Smooth muscle cell (in vitro differentiated cells): Measurements from ENCODE around the gene SORBS2. TPM values are rescaled to one million over a fixed set of nuclear protein-coding genes. Genes with fewer than 3 reads are reported as not detected.

Experiments used
- DNase-seq: peaks from one replicate; lab custom pipeline; 2025; ENCODE audit not compliant: unreplicated experiment; lab: John Stamatoyannopoulos, UW
- H2AFZ ChIP-seq: fragments of 200-600 bp; sonication (generic); 2 replicates; pipeline ENCODE4 v1.6.0; 2016; ENCODE audit warnings: antibody characterized with exemption, low read depth, mild to moderate bottlenecking
- H3F3A ChIP-seq: fragments of 200-600 bp; sonication (generic); 2 replicates; pipeline ENCODE4 v1.6.0; 2017; ENCODE audit warnings: antibody characterized with exemption, low read depth
- H3K27ac ChIP-seq: fragments of 200-600 bp; sonication (generic); 2 replicates; pipeline ENCODE4 v1.5.1; 2016; ENCODE audit warnings: low read depth, mild to moderate bottlenecking
- H3K27me3 ChIP-seq: fragments of 200-600 bp; sonication (generic); 2 replicates; pipeline ENCODE4 v1.6.1; 2016; ENCODE audit warnings: low read depth, mild to moderate bottlenecking
- H3K36me3 ChIP-seq: fragments of 200-600 bp; sonication (generic); 2 replicates; pipeline ENCODE4 v1.5.1; 2016; ENCODE audit warnings: low read depth
- H3K4me1 ChIP-seq: fragments of 200-600 bp; sonication (generic); 2 replicates; pipeline ENCODE4 v1.5.1; 2016; ENCODE audit warnings: low read depth
- H3K4me2 ChIP-seq: fragments of 200-600 bp; sonication (generic); 2 replicates; pipeline ENCODE4 v1.6.0; 2016; ENCODE audit warnings: mild to moderate bottlenecking
- H3K4me3 ChIP-seq: fragments of 200-600 bp; sonication (generic); 2 replicates; pipeline ENCODE4 v1.5.1; 2016; ENCODE audit warnings: mild to moderate bottlenecking
- H3K79me2 ChIP-seq: fragments of 200-600 bp; sonication (generic); 2 replicates; pipeline ENCODE4 v1.6.0; 2016; ENCODE audit warnings: low read depth, mild to moderate bottlenecking
- H3K9ac ChIP-seq: fragments of 200-600 bp; sonication (generic); 2 replicates; pipeline ENCODE4 v1.6.0; 2016; ENCODE audit warnings: low read depth
- H3K9me3 ChIP-seq: fragments of 200-600 bp; sonication (generic); replicated peaks from 2 replicates; pipeline ENCODE4 v1.5.1; 2016; ENCODE audit warnings: low read depth
- H4K20me1 ChIP-seq: fragments of 200-600 bp; sonication (generic); 2 replicates; pipeline ENCODE4 v1.6.0; 2016; ENCODE audit warnings: low read depth
- WGBS: methylation state at CpG from one replicate; pipeline ENCODE4 v1.1.7; 2016; ENCODE audit warnings: low lambda C conversion rate; 5-methylcytosine and 5-hydroxymethylcytosine counted together
- polyA plus RNA-seq: library from polyadenylated mRNA; unstranded; fragments of >200 nt; fragmentation: Nextera tagmentation; extraction: Ambion mirVana; gene quantifications from 2 replicates; pipeline ENCODE4 v1.2.1, GENCODE V29; 2016
- total RNA-seq: library from RNA; depleted of rRNA; stranded (reverse); fragments of >200 nt; gene quantifications from 2 replicates; pipeline ENCODE4 v1.2.3, GENCODE V29; 2014
- TF ChIP-seq, protein P1 (sequence below): fragments of 200-600 bp; sonication (generic); IDR thresholded peaks from 2 replicates; pipeline ENCODE4 v1.5.1; 2017; ENCODE audit warnings: borderline replicate concordance, mild to moderate bottlenecking, antibody characterized with exemption; ENCODE audit not compliant: insufficient read depth, poor library complexity, severe bottlenecking

Gene SORBS2
- total and polyA plus RNA-seq, 2 experiments from 2014 or later, result 9.0 to 36.6 TPM

DNA sequence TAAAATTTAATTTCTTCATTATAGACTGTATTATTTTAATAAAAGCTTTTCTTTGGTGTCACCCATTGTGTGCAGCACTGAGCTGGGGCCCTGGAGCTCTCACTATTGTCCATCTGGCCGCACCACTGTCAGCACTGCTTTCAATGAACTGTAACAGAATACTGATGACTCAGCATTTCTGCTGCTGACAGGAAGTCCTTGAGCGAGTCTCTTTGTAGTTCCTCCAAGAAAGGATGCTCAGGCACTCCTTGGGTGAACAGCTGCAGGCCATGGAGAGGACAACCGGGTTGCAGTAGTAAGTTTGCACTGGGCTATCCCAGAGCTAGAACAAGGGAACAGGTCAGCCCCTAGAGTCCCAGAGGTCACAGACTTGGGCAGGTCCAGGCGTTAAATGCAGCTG lies 81.6 kb downstream of the SORBS2 start:
- Histone ChIP-seq H3K27ac (no peak overlapping the region), H3K9ac (no peak overlapping the region), H3K36me3 (no peaks in the 10 kb centered on the region), H3K4me3 (no peak overlapping the region), H3F3A (no peaks in the 10 kb centered on the region), H4K20me1 (no peaks in the 10 kb centered on the region), H2AFZ (no peak overlapping the region), H3K9me3 (no peaks in the 10 kb centered on the region), H3K79me2 (no peaks in the 10 kb centered on the region), H3K4me2 (no peak overlapping the region), H3K4me1 (peaks cover 8% of the 10 kb centered on the region), H3K27me3 (no peaks in the 10 kb centered on the region)
- WGBS, result 89% methylated on average over 4 of the region's 4 CpGs
- TF ChIP-seq, protein P1, sequence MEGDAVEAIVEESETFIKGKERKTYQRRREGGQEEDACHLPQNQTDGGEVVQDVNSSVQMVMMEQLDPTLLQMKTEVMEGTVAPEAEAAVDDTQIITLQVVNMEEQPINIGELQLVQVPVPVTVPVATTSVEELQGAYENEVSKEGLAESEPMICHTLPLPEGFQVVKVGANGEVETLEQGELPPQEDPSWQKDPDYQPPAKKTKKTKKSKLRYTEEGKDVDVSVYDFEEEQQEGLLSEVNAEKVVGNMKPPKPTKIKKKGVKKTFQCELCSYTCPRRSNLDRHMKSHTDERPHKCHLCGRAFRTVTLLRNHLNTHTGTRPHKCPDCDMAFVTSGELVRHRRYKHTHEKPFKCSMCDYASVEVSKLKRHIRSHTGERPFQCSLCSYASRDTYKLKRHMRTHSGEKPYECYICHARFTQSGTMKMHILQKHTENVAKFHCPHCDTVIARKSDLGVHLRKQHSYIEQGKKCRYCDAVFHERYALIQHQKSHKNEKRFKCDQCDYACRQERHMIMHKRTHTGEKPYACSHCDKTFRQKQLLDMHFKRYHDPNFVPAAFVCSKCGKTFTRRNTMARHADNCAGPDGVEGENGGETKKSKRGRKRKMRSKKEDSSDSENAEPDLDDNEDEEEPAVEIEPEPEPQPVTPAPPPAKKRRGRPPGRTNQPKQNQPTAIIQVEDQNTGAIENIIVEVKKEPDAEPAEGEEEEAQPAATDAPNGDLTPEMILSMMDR, result no peak
- no peak for DNase-seq

DNA sequence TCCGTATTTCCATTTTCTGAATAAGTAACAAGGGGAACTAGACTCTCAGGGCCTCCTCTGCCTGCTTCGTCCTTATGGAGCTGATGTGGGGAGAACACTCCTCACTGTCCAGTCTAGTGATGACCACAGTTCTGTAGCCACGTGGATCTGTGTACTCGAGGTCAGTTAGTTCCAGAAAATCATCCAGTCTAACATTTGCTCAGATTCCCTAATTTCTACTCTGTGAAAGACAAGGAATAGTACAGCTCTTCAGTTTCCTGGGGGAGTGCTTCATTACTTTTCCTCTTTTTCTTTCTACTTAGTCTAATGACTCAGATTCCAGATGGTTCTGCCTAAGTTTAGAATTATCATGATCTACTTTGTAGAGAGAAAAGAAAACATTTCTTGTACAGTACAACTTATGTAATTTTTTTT lies 82.6 kb downstream of the SORBS2 start:
- H3K27me3 ChIP-seq, result no peaks in the 10 kb centered on the region
- TF ChIP-seq, protein P1, result no peak
- H3K9ac ChIP-seq, result no peak overlapping the region
- H3F3A ChIP-seq, result no peaks in the 10 kb centered on the region
- H3K9me3 ChIP-seq, result no peaks in the 10 kb centered on the region
- H3K79me2 ChIP-seq, result no peaks in the 10 kb centered on the region
- H3K4me1 ChIP-seq, result peaks cover 8% of the 10 kb centered on the region
- no peak overlapping the region for H3K4me3 ChIP-seq
- H3K27ac ChIP-seq, result no peak overlapping the region
- no peak overlapping the region for H3K4me2 ChIP-seq
- no peak for DNase-seq
- no peaks in the 10 kb centered on the region for H3K36me3 ChIP-seq
- H2AFZ ChIP-seq, result no peak overlapping the region
- H4K20me1 ChIP-seq, result no peaks in the 10 kb centered on the region
- WGBS, result 94% methylated on average over 4 of the region's 4 CpGs

DNA sequence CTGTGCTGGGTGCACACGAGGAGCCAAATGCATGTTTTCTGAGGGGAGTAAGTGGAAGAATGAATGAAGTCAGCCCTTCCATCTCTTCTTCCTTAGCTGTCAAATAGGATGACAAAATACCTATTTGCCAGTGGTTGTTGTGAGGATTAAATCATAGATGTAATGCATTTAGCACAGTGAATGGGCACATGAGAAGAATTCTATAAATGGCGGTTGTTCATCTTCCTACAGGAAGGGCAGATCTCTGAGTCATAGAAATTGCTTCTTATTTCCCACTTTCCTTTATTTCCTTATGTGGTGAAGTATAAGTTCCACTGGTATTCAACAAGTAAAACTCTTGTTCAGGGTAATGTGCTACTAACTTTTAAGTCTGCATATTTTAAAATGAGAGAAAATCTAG lies 83.1 kb downstream of the SORBS2 start:
- H3F3A ChIP-seq, result no peaks in the 10 kb centered on the region
- H3K4me3 ChIP-seq, result no peak overlapping the region
- no peaks in the 10 kb centered on the region for H3K27me3 ChIP-seq
- H3K36me3 ChIP-seq, result no peaks in the 10 kb centered on the region
- H3K79me2 ChIP-seq, result no peaks in the 10 kb centered on the region
- DNase-seq, result no peak
- no peak overlapping the region for H2AFZ ChIP-seq
- no peak overlapping the region for H3K4me2 ChIP-seq
- WGBS, result 94% methylated on average over 2 of the region's 2 CpGs
- no peaks in the 10 kb centered on the region for H4K20me1 ChIP-seq
- H3K9me3 ChIP-seq, result no peaks in the 10 kb centered on the region
- H3K9ac ChIP-seq, result no peak overlapping the region
- TF ChIP-seq, protein P1, result no peak
- H3K27ac ChIP-seq, result no peak overlapping the region
- peaks cover 8% of the 10 kb centered on the region for H3K4me1 ChIP-seq

DNA sequence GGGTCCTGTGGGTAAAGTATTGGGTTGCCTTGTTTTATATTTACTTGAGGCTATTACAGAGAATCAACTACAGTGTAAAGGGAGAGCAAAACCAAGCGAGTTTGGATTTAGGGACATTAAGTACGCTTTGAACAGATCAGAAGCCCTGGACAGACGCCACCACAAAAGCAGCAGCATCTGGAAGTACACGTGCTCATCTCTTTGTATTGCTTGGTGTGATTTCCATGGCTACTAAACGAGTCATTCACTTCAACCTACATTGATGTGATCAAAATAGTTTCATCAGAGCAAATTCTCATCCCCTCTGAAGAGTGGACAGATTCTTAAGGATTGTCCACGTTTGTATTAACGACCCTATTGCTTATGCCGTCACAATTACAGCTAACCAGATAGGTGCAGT lies 85.1 kb downstream of the SORBS2 start:
- H3K9me3 ChIP-seq, result no peaks in the 10 kb centered on the region
- H2AFZ ChIP-seq, result no peak overlapping the region
- 83% methylated on average over 8 of the region's 8 CpGs for WGBS
- no peak for DNase-seq
- H3K27ac ChIP-seq, result no peak overlapping the region
- H3K4me3 ChIP-seq, result no peak overlapping the region
- no peaks in the 10 kb centered on the region for H3K36me3 ChIP-seq
- no peaks in the 10 kb centered on the region for H3K79me2 ChIP-seq
- H3K9ac ChIP-seq, result no peak overlapping the region
- peaks cover 8% of the 10 kb centered on the region for H3K4me1 ChIP-seq
- H3F3A ChIP-seq, result no peaks in the 10 kb centered on the region
- H3K27me3 ChIP-seq, result no peaks in the 10 kb centered on the region
- TF ChIP-seq, protein P1, result no peak
- no peaks in the 10 kb centered on the region for H4K20me1 ChIP-seq
- H3K4me2 ChIP-seq, result no peak overlapping the region
